ENCODE data around the gene LSM3. TPM values are rescaled to one million over a fixed set of nuclear protein-coding genes. Genes with fewer than 3 reads are reported as not detected.

Gene LSM3
- total and polyA plus RNA-seq, 9 of the 15 experiments (the other 6 are each of a cell fraction or from before 2014, with no cell fraction given) = 33.8 to 203 (median 61.2) TPM

- TF ChIP-seq ZNF609 (CRISPR knock-in tag; IDR thresholded peaks at IDR 0.05; ENCODE audit: borderline replicate concordance) = no peak
- no peak for TF ChIP-seq NKRF (IDR thresholded peaks at IDR 0.05; ENCODE audit: borderline replicate concordance)
These were observed 16.2 kb downstream of the LSM3 start (continued) for GRCh38 chr3:14194865-14195264.

GRCh38 chr3:14199641-14200040 lies 21.0 kb downstream of the LSM3 start:
- H3K27ac ChIP-seq (ENCODE audit: extremely low read depth, low read depth, low read length) = no peak overlapping the region
- peaks cover 21% of the 10 kb centered on the region for H3K79me2 ChIP-seq (ENCODE audit: control insufficient read depth, insufficient read depth, low read length)
- intact Hi-C loops (cut with micrococcal nuclease) (loop anchor here (5.0 to 10.0 kb wide), 5 partner anchors 173 to 723 kb away; partner anchors contain the start of gene CCDC174), in situ Hi-C loops (cut with MboI) (loop anchor here (5.0 kb wide), 2 partner anchors 63 to 263 kb away; no protein-coding TSS in a partner anchor)
- H3K4me2 ChIP-seq (ENCODE audit: insufficient read depth, low read length) = no peak overlapping the region
- CTCF ChIA-PET (ENCODE audit: low intra/inter-chr PET ratio) = no interaction called here
- no peaks in the 10 kb centered on the region for H4K20me1 ChIP-seq (replicated peaks; ENCODE audit: control insufficient read depth, insufficient read depth, low read length)
- TF ChIP-seq ZBTB17 (CRISPR knock-in tag; IDR thresholded peaks at IDR 0.05) (no peak), CSDE1 (IDR thresholded peaks at IDR 0.05) (no peak), MYNN (IDR thresholded peaks at IDR 0.05) (0 out of 2 replicates have a peak, but pooled peaks have one; percentile 19), MYNN (CRISPR knock-in tag; IDR thresholded peaks at IDR 0.05) (no peak), TOE1 (IDR thresholded peaks at IDR 0.05; ENCODE audit: borderline replicate concordance) (no peak), TOE1 (CRISPR knock-in tag; IDR thresholded peaks at IDR 0.05; ENCODE audit: borderline replicate concordance, low read depth) (0 out of 2 replicates have a peak, but pooled peaks have one; percentile 17), POLR3G (IDR thresholded peaks at IDR 0.05; ENCODE audit: extremely low read depth, insufficient read length, insufficient replicate concordance) (no peak), KDM2B (CRISPR knock-in tag; IDR thresholded peaks at IDR 0.05) (no peak)
- ATAC-seq = no peak
- POLR2A ChIA-PET = interaction anchor here (0.6 to 3.0 kb wide), 5 partner anchors 14 to 42 kb away, joined by 3 to 28 read pairs (median 5); partner anchors contain the start of genes LSM3 and XPC
- no TSS peak for BruUV-seq (replicated peaks)
- H3K4me3 ChIP-seq = no peak overlapping the region
- no peaks in the 10 kb centered on the region for H3K9me3 ChIP-seq (replicated peaks; ENCODE audit: control insufficient read depth, insufficient read depth, low read depth, low read length)
- H3K36me3 ChIP-seq (ENCODE audit: control insufficient read depth, insufficient read depth, low read length) = peaks cover 56% of the 10 kb centered on the region
- no peak overlapping the region for H2AFZ ChIP-seq (ENCODE audit: low read depth, low read length)
- H3K9me1 ChIP-seq (ENCODE audit: control insufficient read depth, insufficient read depth, low read length) = no peaks in the 10 kb centered on the region
- H3K27me3 ChIP-seq (ENCODE audit: control insufficient read depth in 2 of 2, insufficient read depth in 2 of 2, low read length in 2 of 2) = no peaks in the 10 kb centered on the region
- FAIRE-seq = no peak
- DNase-seq (ENCODE audit: extremely low read depth in 1 of 4, low spot score in 3 of 4) = no peak
- H3K4me1 ChIP-seq (replicated peaks in 1 of 2; ENCODE audit: control insufficient read depth in 2 of 2, insufficient read depth in 2 of 2, low read length in 2 of 2) = peaks cover 16% of the 10 kb centered on the region in 2 experiments; a peak in 4 of 5 replicates
- H3K9ac ChIP-seq (ENCODE audit: insufficient read depth in 1 of 2, low read depth in 2 of 2, low read length in 2 of 2) = peak overlapping the region in 1 of 2 experiments; percentile 77; a peak in 1 of 4 replicates
- 72% methylated on average over 4 of the region's 4 CpGs for WGBS (ENCODE audit: insufficient coverage, low coverage, missing lambda C conversion rate)

Measured in K562 (cell line).